ENCODE results near the gene RYR2. TPM values are rescaled to one million over a fixed set of nuclear protein-coding genes. Genes with fewer than 3 reads are reported as not detected.

The RYR2 gene
- polyA plus RNA-seq, 1 experiment = not detected

DNA sequence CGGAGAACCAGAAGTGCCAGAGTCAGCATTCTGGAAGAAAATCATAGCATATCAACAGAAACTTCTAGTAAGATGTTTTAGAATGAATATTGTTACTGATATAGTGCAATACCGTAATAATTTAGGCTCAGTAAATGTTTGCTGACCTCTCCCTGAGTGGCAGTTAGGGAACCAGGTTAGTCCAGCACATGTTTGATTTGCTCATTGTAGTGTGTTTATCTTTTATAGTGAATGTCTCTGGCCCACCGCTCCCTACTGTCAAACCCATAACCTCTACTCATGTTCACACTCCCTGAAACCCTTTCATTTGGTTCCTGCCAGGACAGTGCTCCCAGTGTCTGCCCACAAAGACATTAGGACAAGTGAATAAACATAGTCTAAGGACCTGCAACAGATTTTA is 746.1 kb downstream of the RYR2 start:
- TF ChIP-seq, protein P1, sequence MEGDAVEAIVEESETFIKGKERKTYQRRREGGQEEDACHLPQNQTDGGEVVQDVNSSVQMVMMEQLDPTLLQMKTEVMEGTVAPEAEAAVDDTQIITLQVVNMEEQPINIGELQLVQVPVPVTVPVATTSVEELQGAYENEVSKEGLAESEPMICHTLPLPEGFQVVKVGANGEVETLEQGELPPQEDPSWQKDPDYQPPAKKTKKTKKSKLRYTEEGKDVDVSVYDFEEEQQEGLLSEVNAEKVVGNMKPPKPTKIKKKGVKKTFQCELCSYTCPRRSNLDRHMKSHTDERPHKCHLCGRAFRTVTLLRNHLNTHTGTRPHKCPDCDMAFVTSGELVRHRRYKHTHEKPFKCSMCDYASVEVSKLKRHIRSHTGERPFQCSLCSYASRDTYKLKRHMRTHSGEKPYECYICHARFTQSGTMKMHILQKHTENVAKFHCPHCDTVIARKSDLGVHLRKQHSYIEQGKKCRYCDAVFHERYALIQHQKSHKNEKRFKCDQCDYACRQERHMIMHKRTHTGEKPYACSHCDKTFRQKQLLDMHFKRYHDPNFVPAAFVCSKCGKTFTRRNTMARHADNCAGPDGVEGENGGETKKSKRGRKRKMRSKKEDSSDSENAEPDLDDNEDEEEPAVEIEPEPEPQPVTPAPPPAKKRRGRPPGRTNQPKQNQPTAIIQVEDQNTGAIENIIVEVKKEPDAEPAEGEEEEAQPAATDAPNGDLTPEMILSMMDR (IDR thresholded peaks at IDR 0.05; ENCODE audit: insufficient read depth, low read depth, low read length) = no peak
- POLR2A ChIA-PET = no interaction called here
- Histone ChIP-seq H3K36me3 (ENCODE audit: control insufficient read depth, insufficient read depth, low read length) (no peaks in the 10 kb centered on the region), H3K4me3 (ENCODE audit: low read depth, low read length) (no peak overlapping the region), H3K27me3 (ENCODE audit: control insufficient read depth, insufficient read depth, low read length) (no peaks in the 10 kb centered on the region)
- no peak for DNase-seq (ENCODE audit: low read depth)
- CTCF ChIA-PET = no interaction called here

- Histone ChIP-seq H3K4me3 (ENCODE audit: low read depth, low read length) (no peak overlapping the region), H3K36me3 (ENCODE audit: control insufficient read depth, insufficient read depth, low read length) (no peaks in the 10 kb centered on the region), H3K27me3 (ENCODE audit: control insufficient read depth, insufficient read depth, low read length) (no peaks in the 10 kb centered on the region)
- ChIA-PET CTCF (interaction anchor here (1.3 kb wide), 1 partner anchor 18 kb away, joined by 4 read pairs; no protein-coding TSS in a partner anchor), POLR2A (no interaction called here)
- TF ChIP-seq, protein P1 (IDR thresholded peaks at IDR 0.05; ENCODE audit: insufficient read depth, low read depth, low read length) = no peak
- no peak for DNase-seq (ENCODE audit: low read depth)
Observed at GRCh38 chr1:237789619-237790018, 747.6 kb downstream of the RYR2 start.

DNA sequence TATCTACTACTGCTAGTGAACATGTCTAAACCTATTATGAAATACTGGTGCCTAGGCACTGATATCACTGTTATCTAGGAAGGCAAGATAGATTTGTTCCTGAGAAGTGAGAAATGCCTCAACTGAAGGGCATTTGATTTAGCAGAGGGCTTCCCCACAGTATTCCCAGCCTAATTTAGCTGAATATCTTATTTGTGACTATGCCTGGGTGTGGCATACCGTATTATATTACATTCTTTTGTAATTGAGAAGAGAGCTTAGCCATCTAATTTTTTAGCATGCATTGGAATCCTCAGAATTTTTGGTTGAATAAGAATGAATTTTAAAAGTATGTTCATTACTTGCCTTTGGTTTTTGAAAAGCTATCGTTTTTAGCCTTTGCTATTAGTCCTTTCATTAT is 749.6 kb downstream of the RYR2 start:
- TF ChIP-seq, protein P1 (IDR thresholded peaks at IDR 0.05; ENCODE audit: insufficient read depth, low read depth, low read length) = no peak
- no peaks in the 10 kb centered on the region for H3K27me3 ChIP-seq (ENCODE audit: control insufficient read depth, insufficient read depth, low read length)
- ChIA-PET POLR2A (no interaction called here), CTCF (interaction anchor here (0.9 kb wide), 1 partner anchor 16 kb away, joined by 3 read pairs; no protein-coding TSS in a partner anchor)
- no peak overlapping the region for H3K4me3 ChIP-seq (ENCODE audit: low read depth, low read length)
- DNase-seq (ENCODE audit: low read depth) = no peak
- H3K36me3 ChIP-seq (ENCODE audit: control insufficient read depth, insufficient read depth, low read length) = no peaks in the 10 kb centered on the region

DNA sequence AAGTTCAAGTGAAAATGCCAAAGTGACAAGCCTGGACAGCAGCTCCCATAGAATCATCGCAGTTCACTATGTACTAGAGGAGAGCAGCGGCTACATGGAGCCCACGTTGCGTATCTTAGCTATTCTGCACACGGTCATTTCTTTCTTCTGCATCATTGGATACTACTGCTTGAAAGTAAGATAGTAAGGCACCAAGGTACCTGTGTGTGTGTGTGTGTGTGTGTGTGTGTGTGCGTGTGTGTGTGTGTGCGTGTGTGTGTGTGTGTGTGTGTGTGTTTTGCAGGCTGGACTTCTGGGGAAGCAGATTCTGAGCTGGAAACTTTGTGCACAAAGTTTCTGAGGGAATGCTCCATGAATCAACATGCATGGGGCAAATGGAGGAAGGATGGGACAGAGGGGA is 750.2 kb downstream of the RYR2 start:
- ChIA-PET POLR2A (no interaction called here), CTCF (interaction anchor here (0.9 kb wide), 1 partner anchor 15 kb away, joined by 3 read pairs; no protein-coding TSS in a partner anchor)
- no peak for DNase-seq (ENCODE audit: low read depth)
- Histone ChIP-seq H3K27me3 (ENCODE audit: control insufficient read depth, insufficient read depth, low read length) (no peaks in the 10 kb centered on the region), H3K4me3 (ENCODE audit: low read depth, low read length) (no peak overlapping the region), H3K36me3 (ENCODE audit: control insufficient read depth, insufficient read depth, low read length) (no peaks in the 10 kb centered on the region)
- TF ChIP-seq, protein P1 (IDR thresholded peaks at IDR 0.05; ENCODE audit: insufficient read depth, low read depth, low read length) = no peak

DNA sequence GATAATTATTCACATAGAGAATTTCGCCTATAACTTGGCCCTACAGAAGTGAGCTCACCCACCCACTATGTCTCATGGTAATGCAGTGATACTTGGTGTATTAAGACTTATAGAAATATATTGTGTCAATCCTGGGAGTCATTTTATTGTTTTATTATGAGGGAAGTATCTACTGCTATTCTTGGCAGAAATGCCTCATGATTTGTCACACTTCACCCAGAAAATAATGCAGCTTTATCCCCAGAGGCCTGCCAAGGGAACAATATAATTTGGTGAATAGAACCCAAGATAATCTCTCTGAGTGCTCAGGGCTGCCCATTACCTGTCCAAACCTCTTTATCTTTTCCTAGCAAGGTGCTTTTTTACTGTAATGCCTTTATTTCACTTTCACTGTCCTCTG is 750.7 kb downstream of the RYR2 start:
- TF ChIP-seq, protein P1 (IDR thresholded peaks at IDR 0.05; ENCODE audit: insufficient read depth, low read depth, low read length) = no peak
- POLR2A ChIA-PET = no interaction called here
- Histone ChIP-seq H3K4me3 (ENCODE audit: low read depth, low read length) (no peak overlapping the region), H3K36me3 (ENCODE audit: control insufficient read depth, insufficient read depth, low read length) (no peaks in the 10 kb centered on the region), H3K27me3 (ENCODE audit: control insufficient read depth, insufficient read depth, low read length) (no peaks in the 10 kb centered on the region)
- CTCF ChIA-PET = no interaction called here
- DNase-seq (ENCODE audit: low read depth) = no peak

Data from BJ (cell line).